ENCODE results near the gene DDX51.

Gene DDX51

GRCh38 chr12:132165584-132165983, 21.5 kb upstream of the DDX51 start:
- Histone ChIP-seq H3K36me3 (ENCODE audit: insufficient read depth, low read length) (no peaks in the 10 kb centered on the region), H3K9ac (ENCODE audit: low read depth, low read length) (no peak overlapping the region), H3K9me3 (ENCODE audit: control insufficient read depth, insufficient read depth, low read length) (no peaks in the 10 kb centered on the region), H3K4me1 (ENCODE audit: insufficient read depth, low read length) (no peaks in the 10 kb centered on the region; the same call in 1 of the 2 replicates)

- no peak overlapping the region for H3K9ac ChIP-seq (ENCODE audit: low read depth, low read length)
- H3K36me3 ChIP-seq (ENCODE audit: insufficient read depth, low read length) = no peaks in the 10 kb centered on the region
- no peaks in the 10 kb centered on the region for H3K4me1 ChIP-seq (ENCODE audit: insufficient read depth, low read length)
- H3K9me3 ChIP-seq (ENCODE audit: control insufficient read depth, insufficient read depth, low read length) = no peaks in the 10 kb centered on the region
Measured at GRCh38 chr12:132164426-132164825, 20.3 kb upstream of the DDX51 start.

DNA sequence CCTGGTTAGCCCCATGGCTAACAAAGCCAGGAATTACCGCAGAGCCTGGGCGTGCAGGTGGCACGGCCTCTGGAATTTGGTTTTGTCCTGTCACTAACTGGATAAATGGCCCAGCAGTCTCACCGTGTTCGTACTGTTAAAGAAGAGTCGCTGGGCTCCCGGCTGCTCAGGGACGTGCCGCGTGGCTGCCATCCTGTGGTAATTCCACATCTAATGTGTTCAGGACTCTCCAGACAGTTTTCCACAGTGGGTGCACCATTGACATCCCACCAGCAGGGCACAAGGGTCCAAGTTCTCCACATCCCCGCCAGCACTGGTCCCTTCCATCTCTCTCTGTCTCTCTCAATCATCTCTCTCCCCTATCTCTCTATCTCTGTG, 19.8 kb upstream of the DDX51 start:
- no peaks in the 10 kb centered on the region for H3K9me3 ChIP-seq (ENCODE audit: control insufficient read depth, insufficient read depth, low read length)
- H3K4me1 ChIP-seq (ENCODE audit: insufficient read depth, low read length) = no peaks in the 10 kb centered on the region
- no peak overlapping the region for H3K9ac ChIP-seq (ENCODE audit: low read depth, low read length)
- no peaks in the 10 kb centered on the region for H3K36me3 ChIP-seq (ENCODE audit: insufficient read depth, low read length)

- Histone ChIP-seq H3K36me3 (ENCODE audit: insufficient read depth, low read length) (no peaks in the 10 kb centered on the region), H3K9me3 (ENCODE audit: control insufficient read depth, insufficient read depth, low read length) (no peaks in the 10 kb centered on the region), H3K9ac (ENCODE audit: low read depth, low read length) (no peak overlapping the region)
Measured at GRCh38 chr12:132163041-132163910, 19.2 kb upstream of the DDX51 start.

GRCh38 chr12:132162508-132163031, 18.5 kb upstream of the DDX51 start:
- Histone ChIP-seq H3K4me1 (ENCODE audit: insufficient read depth, low read length) (no peaks in the 10 kb centered on the region), H3K9ac (ENCODE audit: low read depth, low read length) (no peak overlapping the region), H3K36me3 (ENCODE audit: insufficient read depth, low read length) (no peaks in the 10 kb centered on the region), H3K9me3 (ENCODE audit: control insufficient read depth, insufficient read depth, low read length) (no peaks in the 10 kb centered on the region)

More at GRCh38 chr12:132163041-132163910, 19.2 kb upstream of the DDX51 start:
- H3K4me1 ChIP-seq (ENCODE audit: insufficient read depth, low read length) = no peaks in the 10 kb centered on the region

- Histone ChIP-seq H3K36me3 (ENCODE audit: insufficient read depth, low read length) (no peaks in the 10 kb centered on the region; the same call in 1 of the 2 replicates), H3K4me1 (ENCODE audit: insufficient read depth, low read length) (no peaks in the 10 kb centered on the region), H3K9me3 (ENCODE audit: control insufficient read depth, insufficient read depth, low read length) (no peaks in the 10 kb centered on the region), H3K9ac (ENCODE audit: low read depth, low read length) (no peak overlapping the region)
Measured at GRCh38 chr12:132161796-132162507, 17.8 kb upstream of the DDX51 start.

DNA sequence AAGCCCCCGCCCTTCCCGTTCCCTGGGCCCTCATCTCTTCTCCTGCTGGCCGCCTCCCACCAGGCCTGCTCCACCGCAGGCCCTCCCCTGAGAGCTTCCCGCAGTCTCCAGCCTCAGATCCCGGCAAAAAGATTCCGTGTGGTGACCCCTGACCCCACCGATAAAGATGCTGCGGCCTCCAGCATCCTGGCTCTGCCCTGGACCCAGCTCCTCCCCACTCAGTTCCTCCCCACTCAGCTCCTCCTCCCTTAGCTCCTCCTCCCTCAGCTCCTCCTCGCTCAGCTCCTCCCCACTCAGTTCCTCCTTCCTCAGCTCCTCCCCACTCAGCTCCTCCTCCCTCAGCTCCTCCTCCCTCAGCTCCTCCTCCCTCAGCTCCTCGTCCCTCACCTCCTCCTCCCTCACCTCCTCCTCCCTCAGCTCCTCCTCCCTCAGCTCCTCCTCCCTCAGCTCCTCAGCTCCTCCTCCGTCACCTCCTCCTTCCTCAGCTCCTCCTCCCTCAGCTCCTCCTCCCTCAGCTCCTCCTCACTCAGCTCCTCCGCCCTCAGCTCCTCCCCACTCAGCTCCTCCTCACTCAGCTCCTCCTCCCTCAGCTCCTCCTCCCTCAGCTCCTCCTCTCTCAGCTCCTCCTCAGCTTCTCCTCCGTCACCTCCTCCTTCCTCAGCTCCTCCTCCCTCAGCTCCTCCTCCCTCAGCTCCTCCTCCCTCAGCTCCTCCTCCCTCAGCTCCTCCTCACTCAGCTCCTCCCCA, 17.1 kb upstream of the DDX51 start:
- H3K9ac ChIP-seq (ENCODE audit: low read depth, low read length) = no peak overlapping the region

DNA sequence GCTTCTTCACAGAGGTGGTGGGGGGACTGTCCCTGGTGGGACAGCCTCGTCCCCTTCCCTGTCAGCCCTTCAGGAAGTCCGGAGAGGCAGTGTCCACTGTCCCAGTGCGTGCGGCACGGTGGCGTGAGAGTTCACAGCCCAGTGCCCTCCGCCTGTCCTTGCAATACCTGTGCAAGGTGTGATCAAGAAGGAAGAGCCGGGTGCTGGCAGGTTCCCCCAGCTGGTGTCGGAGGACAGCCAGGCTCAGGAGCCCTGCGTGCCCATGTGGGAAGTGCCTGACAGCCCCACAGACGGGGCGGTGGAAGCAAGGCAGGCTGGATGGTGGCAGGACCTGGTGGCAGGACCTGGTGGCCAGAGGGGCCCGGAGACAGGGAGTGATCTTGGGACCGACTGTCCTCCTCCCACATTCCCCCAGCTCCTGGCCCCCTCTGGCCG, 16.5 kb upstream of the DDX51 start:
- Histone ChIP-seq H3K36me3 (ENCODE audit: insufficient read depth, low read length) (no peaks in the 10 kb centered on the region; the same call in 1 of the 2 replicates), H3K4me1 (ENCODE audit: insufficient read depth, low read length) (no peaks in the 10 kb centered on the region), H3K9me3 (ENCODE audit: control insufficient read depth, insufficient read depth, low read length) (no peaks in the 10 kb centered on the region), H3K9ac (ENCODE audit: low read depth, low read length) (no peak overlapping the region)

More for the DNA sequence above, 17.1 kb upstream of the DDX51 start:
- Histone ChIP-seq H3K9me3 (ENCODE audit: control insufficient read depth, insufficient read depth, low read length) (no peaks in the 10 kb centered on the region), H3K4me1 (ENCODE audit: insufficient read depth, low read length) (no peaks in the 10 kb centered on the region), H3K36me3 (ENCODE audit: insufficient read depth, low read length) (no peaks in the 10 kb centered on the region; the same call in 1 of the 2 replicates)

DNA sequence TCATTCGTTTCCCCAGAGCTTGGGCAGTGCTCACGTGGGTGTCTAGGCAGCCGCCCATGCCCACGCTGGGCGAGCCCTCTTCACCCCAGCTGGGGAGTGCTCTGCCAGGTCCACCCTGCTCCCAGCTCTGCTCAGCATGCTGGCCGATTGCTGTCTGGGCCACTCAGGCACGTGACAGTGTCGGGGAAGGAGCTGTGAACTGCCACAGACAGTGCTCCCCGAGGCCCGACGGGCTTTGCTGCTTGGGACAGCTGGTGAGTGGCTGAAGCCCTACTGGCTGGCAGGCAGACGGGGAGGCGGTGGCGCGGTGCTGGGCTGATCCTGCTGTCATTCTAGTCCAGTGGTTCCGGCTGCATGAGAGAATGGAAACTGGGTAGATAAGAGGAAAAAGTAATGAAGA, 15.9 kb upstream of the DDX51 start:
- Histone ChIP-seq H3K4me1 (ENCODE audit: insufficient read depth, low read length) (no peaks in the 10 kb centered on the region), H3K36me3 (ENCODE audit: insufficient read depth, low read length) (no peaks in the 10 kb centered on the region; the same call in 1 of the 2 replicates), H3K9ac (ENCODE audit: low read depth, low read length) (no peak overlapping the region), H3K9me3 (ENCODE audit: control insufficient read depth, insufficient read depth, low read length) (no peaks in the 10 kb centered on the region)

- Histone ChIP-seq H3K36me3 (ENCODE audit: insufficient read depth, low read length) (no peaks in the 10 kb centered on the region; the same call in 1 of the 2 replicates), H3K9ac (ENCODE audit: low read depth, low read length) (no peak overlapping the region), H3K9me3 (ENCODE audit: control insufficient read depth, insufficient read depth, low read length) (no peaks in the 10 kb centered on the region), H3K4me1 (ENCODE audit: insufficient read depth, low read length) (no peaks in the 10 kb centered on the region)
Measured at GRCh38 chr12:132159555-132160003, 15.5 kb upstream of the DDX51 start.

GRCh38 chr12:132158677-132159554, 14.8 kb upstream of the DDX51 start:
- no peak overlapping the region for H3K9ac ChIP-seq (ENCODE audit: low read depth, low read length)
- no peaks in the 10 kb centered on the region; the same call in 1 of the 2 replicates for H3K36me3 ChIP-seq (ENCODE audit: insufficient read depth, low read length)
- H3K9me3 ChIP-seq (ENCODE audit: control insufficient read depth, insufficient read depth, low read length) = no peaks in the 10 kb centered on the region
- H3K4me1 ChIP-seq (ENCODE audit: insufficient read depth, low read length) = no peaks in the 10 kb centered on the region

DNA sequence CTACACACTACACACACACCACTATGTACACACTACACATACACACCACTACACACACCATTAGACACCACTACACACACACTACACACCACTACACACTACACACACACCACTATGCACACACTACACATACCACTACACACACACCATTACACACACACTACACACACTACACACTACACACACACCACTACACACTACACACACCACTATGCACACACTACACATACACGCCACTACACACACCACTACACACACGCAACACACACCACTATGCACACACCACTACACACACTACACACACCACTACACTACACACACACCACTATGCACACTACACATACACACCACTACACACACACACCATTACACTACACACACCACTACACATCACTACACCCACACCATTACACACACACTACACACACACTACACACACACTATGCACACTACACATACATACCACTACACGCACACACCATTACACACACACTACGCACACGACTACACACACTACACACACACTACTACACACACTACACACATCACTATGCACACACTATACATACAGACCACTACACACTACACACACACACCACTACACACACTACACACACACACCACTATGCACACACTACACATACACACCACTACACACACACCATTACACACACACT, 13.8 kb upstream of the DDX51 start:
- H3K9me3 ChIP-seq (ENCODE audit: control insufficient read depth, insufficient read depth, low read length) = no peaks in the 10 kb centered on the region
- no peak overlapping the region for H3K9ac ChIP-seq (ENCODE audit: low read depth, low read length)
- no peaks in the 10 kb centered on the region for H3K4me1 ChIP-seq (ENCODE audit: insufficient read depth, low read length)
- no peaks in the 10 kb centered on the region; the same call in 1 of the 2 replicates for H3K36me3 ChIP-seq (ENCODE audit: insufficient read depth, low read length)
